NCI-H526 treated with DMSO at 0.1 percent for 48 hours (cell line): Measurements from ENCODE around the gene NHSL2.
"Not testable (repeated sequence)": the region's sequence is repeated elsewhere in the genome, so short reads cannot be mapped to it uniquely, and the experiment has no call there.

Experiments
- DNase-seq: peaks from one replicate; lab custom pipeline; 2025; lab: John Stamatoyannopoulos, UW

NHSL2 gene

DNA sequence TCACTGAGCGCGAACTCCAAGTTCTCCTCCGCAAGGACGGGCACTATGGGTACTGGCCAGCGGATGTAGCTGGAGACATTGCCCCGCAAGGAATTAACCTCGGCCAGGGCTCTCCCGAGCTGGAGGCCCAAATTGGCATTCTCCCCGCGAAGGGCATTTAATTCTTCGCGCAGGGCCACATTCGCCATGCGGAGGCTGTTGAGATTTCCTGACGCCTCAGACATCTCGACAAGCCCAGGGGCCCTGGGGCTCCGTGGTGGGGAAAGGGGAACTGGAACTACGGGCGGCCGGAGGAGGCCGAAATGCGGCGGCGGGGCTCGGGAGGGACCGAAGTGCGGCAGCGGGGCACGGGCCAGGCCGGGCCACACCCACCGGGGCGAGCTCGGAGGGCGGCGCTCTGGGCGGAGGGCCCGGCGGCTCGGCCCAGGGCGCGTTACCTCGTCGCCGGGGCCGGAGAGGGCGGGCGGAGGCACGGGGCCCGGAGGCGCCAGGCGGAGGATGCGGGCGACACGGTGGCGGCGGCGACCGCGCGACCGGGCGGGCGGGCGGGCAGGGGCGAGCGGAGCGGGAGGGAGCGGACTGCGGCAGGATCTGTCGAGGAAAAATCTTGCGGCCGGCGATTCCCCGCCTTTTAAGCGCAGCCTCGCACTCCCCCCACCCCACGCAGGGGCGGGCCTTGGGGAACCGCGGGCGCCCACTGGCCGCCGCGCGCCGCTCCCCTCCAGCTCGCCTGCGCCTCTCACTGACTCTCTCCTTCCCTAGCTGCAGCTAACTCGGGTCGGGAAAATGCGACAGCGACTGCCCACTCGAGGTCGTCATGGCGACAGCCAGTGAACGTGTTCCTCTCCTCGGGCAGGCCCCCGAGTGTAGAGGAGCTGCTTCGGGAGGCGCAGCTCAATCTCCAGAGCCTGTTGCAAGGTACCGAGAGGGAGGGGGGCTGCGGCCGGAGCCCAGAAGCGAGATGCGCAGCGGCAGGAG lies 221.0 kb downstream of the NHSL2 start, which contains the start of gene RTL5:
TSS of gene RTL5 (minus strand) at position 599 of the 978 bp plus-strand sequence.
- peak; percentile 66 for DNase-seq

DNA sequence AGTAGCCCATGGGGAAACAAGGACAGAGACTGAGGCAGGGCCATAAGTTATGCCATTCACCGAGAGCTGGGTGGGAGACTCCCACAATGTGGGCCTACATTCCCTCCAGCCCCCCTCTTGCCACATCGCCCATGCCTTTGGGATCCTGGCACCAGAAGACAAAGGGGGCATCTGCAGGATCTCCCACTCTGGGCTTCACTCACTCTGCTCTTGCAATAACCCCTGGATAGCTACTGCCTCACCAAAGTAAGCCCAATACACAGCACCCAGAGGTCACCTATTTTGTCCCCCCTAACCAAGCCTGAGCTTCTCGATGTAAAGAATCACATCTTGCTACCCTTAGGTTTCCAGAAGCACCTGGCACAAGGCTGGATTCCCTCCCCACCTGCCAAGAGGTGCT lies 221.8 kb downstream of the NHSL2 start:
- no peak for DNase-seq

DNA sequence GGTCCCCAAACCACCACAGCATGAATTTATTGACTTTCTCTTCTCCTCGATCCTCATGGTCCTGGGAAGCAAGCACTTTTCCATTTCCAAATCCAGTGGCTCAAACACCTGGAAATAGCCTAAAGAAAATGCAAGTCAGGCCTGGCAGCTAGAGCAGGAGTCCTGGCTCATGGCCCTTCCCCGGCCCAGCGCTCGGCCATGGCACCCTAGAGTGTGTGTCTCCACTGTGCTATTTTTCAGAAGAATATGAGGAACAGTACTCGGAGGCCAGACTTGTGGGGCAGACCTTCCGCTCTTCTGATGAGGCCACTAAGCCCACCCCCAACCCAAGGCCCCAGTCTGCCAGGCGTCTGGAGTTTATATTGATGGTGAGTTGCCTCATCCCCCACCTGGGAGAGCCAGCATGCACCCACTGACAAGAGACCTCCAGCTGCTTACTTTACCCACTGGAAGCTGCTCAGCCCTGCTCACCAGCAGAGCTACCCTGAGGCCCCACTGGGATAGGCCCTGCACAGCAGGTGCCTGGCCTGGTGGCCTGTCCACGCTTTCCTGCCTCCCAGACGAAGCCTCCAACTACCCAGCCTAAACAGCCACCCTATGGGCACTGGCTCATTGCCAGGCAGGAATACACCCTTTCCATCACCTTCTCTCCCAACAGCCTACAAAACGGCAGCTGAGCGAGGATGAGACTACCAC lies 223.4 kb downstream of the NHSL2 start:
- DNase-seq, result no peak

DNA sequence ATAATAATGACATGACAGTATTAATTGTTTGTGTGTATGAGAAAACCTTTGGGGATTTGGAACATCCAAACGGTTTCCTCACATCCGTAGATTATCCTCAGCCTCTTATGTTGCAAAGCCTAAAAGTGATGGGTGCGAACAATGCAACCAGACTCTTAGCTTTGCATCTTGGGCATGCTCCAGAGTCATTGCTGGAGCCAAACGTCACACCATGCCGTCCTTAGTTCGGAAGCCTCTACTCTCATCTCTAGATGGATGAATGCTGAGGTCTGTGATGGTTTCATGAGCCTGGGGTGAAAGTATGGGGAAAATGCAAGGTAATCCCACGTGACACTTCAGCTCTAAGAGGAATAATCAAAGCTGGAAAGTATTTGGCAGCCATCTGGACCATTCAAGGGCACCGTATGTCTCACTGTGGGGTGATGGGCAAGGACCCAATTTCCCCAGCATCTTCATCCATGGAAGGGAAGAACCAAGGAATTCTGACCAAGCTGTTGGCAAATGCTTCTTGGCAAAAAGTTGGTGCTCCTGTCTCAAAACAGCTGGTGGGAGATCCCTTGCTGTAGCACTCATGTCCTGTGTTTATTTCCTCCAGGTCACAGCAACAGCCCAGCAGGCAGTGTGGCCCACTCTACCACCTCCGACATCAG lies 227.3 kb downstream of the NHSL2 start:
- no peak for DNase-seq

DNA sequence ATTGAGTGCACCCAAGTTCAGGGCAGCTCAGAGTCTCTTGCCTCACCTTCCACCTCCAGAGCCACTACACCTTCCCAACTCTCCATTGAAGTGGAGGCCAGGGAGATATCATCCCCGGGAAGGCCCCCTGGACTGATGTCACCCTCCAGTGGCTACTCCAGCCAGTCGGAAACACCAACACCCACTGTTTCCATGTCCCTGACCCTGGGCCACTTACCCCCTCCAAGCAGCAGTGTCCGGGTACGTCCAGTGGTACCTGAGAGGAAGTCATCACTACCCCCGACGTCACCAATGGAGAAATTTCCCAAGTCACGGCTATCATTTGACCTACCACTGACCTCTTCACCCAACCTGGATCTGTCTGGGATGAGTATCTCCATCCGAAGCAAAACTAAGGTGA lies 228.9 kb downstream of the NHSL2 start:
- DNase-seq, result no peak

DNA sequence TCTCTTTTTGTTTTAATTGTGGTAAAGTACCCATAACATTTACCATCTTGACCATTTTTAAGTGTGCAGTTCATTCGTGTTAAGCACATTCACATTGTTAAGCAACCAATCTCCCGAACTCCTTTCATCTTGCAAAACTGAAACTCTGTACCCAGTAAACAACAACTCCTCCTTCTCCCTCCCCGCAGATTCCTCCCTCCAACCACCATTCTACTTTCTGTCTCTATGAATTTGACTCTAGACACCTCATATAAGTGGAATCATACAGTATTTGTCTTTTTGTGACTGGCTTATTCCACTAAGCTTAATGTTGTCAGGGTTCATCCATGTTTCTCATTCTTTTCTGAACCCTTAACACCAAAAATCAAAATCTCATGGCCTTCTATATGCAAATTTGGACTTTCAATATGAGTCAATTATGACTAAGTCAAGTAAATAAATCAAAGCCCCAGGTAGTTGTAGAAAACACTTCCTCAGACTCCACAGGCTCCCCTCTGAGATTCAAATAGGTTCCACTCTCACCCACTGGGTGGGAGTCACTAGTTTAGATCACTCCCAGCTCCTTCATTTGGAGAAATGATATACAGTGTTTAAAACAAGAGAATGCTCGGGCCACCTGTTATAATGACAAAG lies 230.8 kb downstream of the NHSL2 start:
- no peak for DNase-seq

DNA sequence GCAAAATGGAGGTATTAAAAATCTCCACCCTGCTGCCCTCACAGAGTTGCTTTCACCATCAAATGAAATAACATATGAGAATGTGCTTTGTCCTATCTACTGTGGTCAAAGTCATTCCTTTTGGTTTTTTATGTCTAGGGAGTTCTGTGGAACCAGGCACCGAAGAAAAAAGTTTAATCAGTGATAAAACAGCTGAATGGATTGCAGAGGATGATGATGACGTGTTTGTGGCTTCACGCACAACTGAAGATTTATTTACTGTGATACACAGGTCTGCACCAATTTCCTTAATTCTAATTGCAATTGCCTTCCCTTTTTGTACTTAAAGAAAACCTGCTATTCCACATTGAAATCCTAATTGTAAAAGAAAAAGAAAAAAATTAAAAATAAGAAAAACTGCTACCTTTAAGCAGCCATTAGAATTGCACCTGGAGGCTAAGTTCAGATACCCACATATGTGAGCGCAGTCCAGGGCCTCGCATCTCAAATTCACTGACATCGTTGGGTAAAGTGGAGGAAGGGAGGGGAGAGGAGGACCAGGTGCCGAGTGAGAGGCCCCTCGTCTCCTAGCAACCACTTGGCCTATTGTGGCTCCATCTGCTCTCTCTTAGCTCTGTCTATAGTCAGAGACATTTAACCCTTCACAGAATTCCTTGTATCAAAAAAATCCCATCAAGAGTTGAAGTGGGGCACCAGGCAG lies 231.6 kb downstream of the NHSL2 start:
- peak; percentile 52 for DNase-seq

DNA sequence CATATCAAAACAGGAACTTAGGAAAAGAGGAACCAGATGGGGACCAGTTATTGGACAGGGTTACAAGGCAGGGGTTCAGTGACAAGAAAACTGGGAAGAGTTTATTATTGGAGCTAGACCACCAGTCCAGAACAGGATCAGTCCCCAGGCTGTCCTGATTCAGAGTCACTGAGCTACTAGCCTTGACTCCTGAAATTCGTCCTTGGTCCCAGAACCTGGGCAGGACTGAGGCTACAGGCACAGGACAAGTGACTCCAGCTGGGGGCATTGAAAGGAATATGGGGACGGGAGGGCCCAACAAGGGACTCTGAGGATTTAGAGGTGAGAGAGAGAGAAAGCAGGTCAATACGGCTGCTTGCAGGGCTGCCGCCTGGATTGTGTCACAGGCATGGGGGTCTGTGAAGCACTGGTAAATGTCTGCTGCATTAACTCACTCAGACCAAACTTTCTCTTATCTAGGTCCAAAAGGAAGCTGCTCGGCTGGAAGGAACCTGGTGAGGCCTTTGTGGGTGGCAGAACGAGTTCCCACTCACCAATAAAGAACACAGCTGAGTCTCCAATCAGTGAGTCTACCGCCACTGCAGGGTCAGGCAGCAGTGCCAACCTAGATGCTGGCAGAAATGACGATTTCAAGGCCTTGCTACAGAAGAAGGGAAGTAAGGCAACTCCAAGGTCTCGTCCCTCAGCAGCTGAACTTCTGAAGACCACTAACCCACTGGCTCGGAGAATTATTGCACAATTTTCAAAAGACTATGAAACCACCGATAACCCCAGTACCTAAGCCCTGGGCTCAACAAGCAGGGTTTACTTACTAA lies 232.4 kb downstream of the NHSL2 start:
- DNase-seq, result no peak

DNA sequence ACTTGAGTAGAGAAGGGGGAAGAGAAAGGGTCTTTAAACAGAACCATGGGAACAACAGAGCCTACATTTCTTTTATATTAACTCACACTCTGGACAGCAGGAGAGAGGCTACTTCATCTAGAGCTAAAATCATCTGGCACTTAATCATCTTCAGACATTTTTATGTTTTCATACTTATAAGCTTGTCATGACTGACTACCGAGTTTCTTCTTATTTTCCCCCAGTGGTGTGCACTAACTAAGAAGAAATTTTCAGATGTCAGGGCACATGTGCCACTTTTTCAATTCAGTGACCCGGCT lies 232.9 kb downstream of the NHSL2 start:
- DNase-seq, result no peak

DNA sequence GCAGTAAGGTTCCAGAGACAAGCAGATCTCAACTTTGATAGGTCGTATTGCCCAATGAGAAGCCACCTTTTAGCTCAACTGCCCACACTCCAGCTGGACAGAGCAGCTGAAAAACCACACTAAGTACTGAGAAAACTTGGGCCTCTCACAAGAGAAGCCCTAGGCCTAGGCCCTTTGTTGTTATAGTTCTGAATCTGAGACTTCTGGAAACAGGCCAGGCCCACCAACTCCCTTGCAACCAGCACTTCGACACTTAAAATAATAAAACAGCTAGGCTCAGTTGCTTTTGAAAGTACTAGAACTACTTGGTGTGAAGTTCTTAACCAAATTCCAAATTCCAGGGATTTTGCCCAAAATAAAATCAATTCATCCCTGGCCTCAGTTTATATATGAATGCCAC lies 234.5 kb downstream of the NHSL2 start:
- no peak for DNase-seq

DNA sequence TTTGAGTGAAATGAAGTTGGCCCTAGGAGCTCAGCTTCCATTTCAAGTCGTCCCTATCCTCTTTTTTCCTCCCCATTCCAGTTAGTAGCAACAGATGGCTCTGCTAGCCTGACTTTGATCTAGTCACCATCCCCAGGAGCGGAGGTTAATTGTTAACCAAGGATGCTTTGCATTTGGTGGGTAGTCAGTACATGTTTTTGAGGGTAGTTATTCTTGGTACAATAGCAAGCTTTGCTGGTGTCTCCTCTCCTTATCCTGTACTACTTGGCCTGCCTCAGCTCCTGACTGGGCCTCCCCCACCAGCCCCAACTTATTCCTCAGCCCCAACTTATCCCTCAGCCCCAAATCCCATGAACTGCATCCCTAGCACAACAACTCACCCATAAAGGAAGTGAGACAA lies 235.9 kb downstream of the NHSL2 start:
- DNase-seq, result peak; percentile 36

DNA sequence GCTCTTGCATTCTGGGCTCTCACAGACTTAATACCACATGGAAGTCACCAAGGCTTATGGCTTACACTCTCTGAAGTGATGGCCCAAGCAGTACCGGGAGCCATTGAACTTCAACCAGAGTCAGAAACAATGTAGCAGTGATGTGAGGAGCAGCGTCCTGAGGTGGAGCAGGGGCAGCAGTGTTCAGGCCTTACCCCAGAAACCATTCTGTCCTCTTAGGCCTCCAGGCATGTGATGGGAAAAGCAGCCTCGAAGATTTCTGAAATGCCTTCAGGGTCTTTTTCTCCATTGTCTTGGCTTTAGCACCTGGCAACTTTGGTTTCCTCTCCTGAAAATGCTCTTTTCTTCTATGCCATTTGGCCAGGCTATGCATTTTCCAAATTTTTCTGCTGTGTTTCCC lies 248.1 kb downstream of the NHSL2 start:
- no peak for DNase-seq

DNA sequence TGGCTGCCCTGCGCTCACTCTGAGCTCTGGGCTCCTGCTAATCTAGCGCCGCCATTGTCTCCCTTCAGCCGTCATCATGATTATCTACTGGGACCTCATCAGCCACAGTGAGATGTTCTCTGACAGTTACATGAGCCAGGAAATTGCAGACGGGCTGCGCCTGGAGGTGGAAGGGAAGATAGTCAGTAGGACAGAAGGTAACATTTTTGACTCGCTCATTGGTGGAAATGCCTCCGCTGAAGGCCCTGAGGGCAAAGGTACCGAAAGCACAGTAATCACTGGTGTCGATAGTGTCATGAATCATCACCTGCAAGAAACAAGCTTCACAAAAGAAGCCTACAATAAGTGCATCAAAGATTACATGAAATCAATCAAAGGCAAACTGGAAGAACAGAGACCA lies 249.1 kb downstream of the NHSL2 start:
- no peak for DNase-seq

DNA sequence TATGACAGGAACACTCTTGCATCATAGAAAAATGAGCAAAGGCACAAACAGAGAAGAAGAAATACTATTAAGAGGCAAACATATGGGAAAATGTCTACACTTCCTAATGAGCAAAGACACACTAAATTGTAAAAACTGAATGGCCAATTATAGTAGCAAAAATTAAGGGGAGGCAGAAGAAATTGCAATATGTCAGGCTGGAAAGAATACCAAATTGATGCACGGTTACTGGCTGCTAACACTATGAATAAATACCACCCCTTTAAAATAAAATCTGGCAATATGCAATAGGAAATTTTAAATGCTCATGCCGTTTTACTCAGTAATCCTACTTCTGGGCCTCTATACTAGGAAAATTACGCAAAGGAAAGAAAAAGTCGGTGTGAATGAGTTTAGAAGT lies 254.9 kb downstream of the NHSL2 start:
- DNase-seq, result no peak

DNA sequence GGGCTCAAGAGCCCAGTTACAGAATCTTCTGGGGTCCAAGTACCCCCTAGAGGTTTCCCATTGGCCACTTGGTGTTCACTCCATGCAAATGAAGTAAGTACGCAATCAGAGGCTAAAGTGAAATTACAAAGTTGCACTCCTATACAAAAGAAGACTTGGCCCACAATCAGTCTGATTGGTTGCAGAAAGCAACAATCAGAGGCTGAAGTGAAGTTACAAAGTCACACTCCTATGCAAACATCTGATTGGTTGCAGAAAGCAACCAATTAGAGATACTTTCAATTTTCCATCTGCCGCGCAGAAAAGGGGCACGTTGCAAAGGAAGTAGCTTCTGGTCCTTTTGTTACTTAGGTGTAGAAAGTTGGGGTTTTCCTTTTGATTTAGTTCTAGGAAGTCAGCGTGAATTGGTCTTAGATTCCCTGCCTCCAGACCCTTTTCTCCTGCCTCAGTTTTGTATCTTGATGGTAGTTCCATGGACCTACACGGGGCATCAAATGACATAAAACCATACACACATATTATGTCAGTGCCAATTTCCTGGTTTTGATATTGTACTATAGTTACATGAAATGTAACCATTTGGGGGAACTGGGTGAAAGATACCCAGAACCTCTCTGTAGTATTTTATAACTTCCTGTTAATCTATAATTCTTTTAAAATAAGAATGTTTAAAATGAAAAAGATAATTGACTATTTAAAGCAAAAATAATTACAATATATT lies 258.5 kb downstream of the NHSL2 start:
- no peak for DNase-seq

DNA sequence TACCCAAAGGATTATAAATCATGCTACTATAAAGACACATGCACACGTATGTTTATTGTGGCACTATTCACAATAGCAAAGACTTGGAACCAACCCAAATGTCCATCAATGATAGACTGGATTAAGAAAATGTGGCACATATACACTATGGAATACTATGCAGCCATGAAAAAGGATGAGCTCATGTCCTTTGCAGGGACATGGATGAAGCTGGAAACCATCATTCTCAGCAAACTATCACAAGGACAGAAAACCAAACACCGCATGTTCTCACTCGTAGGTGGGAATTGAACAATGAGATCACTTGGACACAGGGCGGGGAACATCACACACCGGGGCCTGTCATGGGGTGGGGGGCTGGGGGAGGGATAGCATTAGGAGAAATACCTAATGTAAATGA lies 265.6 kb downstream of the NHSL2 start:
- DNase-seq, result not testable (repeated sequence)

DNA sequence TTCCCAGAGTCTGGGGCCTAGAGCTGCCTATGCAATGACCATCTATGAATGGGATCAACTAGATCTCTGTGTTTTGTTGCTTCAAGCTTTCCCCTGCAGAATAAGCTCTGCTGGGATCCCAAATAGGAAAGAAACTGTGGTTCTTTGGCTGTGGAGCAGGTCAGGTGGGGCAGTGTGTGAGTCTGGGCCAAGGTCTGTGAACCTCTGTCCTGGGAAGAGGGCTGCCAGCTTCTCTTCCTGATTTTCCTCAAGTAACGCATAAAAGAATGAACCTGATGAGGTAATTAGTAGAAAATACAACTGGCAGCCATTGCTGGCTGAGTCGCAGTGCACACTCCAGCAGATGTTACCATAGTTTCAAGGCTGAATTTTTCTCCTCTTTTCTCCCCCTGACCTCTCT lies 266.3 kb downstream of the NHSL2 start:
- no peak for DNase-seq

DNA sequence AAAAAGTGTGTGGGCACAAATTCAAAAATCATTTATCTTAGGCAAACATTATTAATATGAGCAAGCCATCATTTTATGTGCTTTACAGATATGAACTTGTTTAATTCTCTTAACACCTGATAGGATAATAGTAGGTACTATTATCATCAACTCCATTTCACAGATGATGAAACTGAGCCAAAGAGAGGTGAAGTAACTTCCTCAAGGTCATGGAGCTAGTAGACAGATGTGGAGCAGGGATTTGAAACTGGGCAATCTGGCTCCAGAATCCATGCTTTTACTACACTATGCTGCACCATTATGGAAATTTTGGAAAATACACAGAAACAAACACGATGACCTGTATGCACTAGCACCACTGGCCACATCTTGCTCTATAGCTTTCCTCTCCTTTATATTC lies 269.9 kb downstream of the NHSL2 start:
- no peak for DNase-seq

DNA sequence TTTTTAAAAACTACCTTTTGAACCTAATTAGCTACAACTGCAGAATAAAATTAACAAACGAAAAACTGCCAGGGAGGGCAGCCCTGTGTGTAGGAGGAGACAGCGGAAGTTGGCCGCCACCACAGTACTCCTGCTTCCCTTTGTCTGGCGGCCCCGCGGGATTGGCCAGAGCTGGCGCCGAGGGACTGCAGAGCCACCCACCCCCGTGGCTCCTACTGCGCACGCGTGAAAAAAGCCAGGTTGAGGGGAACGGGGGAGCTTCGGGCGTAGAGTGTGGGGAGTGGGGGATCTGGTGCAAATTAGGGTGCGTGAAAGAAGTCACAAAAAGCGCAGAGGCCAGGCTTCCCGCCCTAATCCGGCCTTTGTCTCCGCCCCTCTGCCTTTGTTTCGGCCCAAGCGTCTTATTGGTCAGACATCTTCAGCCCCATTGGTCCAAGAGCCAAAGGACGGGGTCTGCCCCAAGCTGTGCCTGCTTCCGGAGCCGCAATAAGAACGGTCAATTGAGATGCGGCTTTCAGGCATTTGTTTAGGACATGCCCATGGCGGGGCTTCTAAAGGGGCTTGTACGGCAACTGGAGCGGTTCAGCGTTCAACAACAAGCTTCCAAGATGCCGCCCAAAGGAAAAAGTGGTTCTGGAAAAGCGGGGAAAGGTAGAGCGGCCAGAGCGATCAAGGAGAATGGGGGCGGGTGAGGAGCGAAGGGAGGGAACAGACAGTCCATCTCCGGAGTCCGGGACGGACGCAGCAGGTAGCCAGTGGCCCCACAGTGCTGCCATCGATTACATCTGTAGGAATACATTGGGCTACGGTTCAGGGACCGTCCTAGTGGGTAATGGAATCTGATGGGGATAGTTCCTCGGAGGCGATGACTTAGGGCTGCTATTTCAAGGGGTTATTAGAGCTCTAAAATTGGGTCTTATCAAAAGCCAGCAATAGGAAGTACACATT lies 270.8 kb downstream of the NHSL2 start, which contains the start of gene PIN4:
TSS of gene PIN4 (plus strand) at position 580 of the 948 bp plus-strand sequence. CDS start at position 609, 29 bp downstream.
- DNase-seq, result peak; percentile 88
